ENCODE data around the gene CFAP46.

Gene CFAP46

GRCh38 chr10:132856869-132857524 lies 85.4 kb downstream of the CFAP46 start:
- TF ChIP-seq, protein P1, sequence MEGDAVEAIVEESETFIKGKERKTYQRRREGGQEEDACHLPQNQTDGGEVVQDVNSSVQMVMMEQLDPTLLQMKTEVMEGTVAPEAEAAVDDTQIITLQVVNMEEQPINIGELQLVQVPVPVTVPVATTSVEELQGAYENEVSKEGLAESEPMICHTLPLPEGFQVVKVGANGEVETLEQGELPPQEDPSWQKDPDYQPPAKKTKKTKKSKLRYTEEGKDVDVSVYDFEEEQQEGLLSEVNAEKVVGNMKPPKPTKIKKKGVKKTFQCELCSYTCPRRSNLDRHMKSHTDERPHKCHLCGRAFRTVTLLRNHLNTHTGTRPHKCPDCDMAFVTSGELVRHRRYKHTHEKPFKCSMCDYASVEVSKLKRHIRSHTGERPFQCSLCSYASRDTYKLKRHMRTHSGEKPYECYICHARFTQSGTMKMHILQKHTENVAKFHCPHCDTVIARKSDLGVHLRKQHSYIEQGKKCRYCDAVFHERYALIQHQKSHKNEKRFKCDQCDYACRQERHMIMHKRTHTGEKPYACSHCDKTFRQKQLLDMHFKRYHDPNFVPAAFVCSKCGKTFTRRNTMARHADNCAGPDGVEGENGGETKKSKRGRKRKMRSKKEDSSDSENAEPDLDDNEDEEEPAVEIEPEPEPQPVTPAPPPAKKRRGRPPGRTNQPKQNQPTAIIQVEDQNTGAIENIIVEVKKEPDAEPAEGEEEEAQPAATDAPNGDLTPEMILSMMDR (conservative IDR thresholded peaks at IDR 0.05): no peak
- no peak overlapping the region for H3K27ac ChIP-seq

DNA sequence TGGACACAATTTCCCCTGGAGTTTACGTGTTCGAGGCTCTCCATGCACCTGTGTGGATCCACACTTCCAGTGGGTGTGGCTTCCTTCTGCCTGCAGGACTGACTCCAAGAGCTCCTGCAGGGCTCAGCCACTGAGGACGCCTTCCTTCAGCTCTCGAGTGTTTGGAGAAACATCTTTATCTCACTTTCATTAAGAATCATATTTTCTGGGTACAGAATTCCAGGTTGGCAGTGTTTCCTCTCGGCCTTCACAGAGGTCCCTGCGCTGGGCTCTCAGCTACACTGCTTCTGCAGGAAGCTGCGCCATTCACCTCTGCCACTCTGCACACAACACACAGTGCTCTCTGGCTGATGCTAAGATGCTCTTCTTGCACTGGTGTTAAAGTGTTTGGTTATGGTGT lies 86.5 kb downstream of the CFAP46 start:
- TF ChIP-seq, protein P1 (conservative IDR thresholded peaks at IDR 0.05): no peak

GRCh38 chr10:132851451-132851850 lies 90.9 kb downstream of the CFAP46 start:
- H3K27ac ChIP-seq: no peak overlapping the region
- TF ChIP-seq, protein P1 (conservative IDR thresholded peaks at IDR 0.05): no peak

More for the DNA sequence above, 86.5 kb downstream of the CFAP46 start:
- H3K27ac ChIP-seq: no peak overlapping the region

DNA sequence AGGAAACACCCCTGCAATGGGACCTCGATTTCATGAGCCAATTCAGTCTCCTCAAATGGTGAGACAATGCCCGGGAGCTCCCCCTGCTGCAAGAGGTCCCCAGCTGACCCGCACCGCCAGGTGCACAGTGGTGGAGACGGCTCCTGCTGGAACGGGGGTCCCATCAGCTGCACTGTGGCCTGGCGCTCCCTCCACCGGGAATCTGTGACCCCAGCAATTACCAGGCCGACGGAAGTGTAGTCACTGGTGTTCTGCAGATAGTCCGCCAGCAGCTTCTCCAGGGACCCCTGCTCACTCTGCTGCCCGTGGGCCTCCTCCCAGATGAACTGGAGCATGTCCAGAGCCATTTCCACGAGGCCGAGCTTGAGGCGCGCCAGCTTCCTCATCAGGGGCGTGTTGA lies 91.5 kb downstream of the CFAP46 start:
- no peak overlapping the region for H3K27ac ChIP-seq
- TF ChIP-seq, protein P1 (conservative IDR thresholded peaks at IDR 0.05): no peak

- TF ChIP-seq, protein P1 (conservative IDR thresholded peaks at IDR 0.05): no peak
- H3K27ac ChIP-seq: no peak overlapping the region
These were observed 92.1 kb downstream of the CFAP46 start for GRCh38 chr10:132850246-132850645.

DNA sequence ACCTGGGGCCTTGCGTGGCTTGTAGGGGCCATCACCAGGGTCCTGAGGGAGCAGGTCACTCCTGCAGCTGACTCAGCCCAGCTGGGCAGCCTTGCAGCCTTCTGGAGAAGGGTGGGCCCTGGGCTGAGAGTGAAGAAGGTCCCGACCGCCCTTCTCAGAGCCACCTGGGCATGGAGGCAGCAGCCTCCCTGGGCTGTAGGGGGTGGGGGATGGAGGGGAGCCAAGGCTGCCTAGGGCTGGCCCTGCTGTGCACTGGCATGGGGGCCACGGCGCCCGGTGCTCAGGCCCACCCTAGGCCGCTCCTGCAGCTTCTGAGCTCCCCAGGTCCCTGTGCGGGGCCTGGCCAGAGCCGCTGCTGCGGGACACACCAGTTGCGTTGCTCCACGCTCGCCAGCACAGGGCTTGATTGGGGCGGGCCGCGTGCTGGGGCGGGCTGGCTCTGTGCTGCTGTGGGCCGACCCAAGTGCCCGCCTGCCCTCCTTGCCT lies 92.8 kb downstream of the CFAP46 start:
- TF ChIP-seq, protein P1 (conservative IDR thresholded peaks at IDR 0.05): no peak
- H3K27ac ChIP-seq: no peak overlapping the region

- no peak overlapping the region for H3K27ac ChIP-seq
- TF ChIP-seq, protein P1 (conservative IDR thresholded peaks at IDR 0.05): no peak
These were observed 93.3 kb downstream of the CFAP46 start for GRCh38 chr10:132848951-132849545.
